Measurements from ENCODE around the gene ADNP.
A peak's percentile ranks its signal among the peaks of the same experiment; 100 is the strongest.

The ADNP gene

DNA sequence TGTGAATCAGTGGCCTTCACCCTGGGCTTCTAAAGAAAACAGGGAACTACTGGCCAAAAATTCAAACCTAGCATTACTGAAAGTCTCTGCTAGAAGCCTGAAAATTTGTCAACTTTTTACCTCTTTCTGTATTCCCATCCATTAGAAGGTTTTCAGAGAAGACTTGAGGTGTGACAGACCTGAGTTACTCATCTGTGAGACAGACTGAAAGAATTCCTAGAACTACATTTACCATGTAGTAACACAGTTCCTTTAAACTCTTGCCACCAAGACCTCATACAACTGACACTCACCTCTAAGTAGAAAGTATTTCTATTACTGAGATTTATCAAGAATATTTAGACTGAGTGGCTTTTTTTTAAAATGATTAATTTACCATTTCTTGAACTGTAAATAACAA is 22.6 kb upstream of the ADNP start:
- H3K36me3 Mint-ChIP-seq, result peaks cover 27% of the 10 kb centered on the region
- no peaks in the 10 kb centered on the region for H3K9me3 Mint-ChIP-seq
- H3K27ac Mint-ChIP-seq, result no peak overlapping the region
- peaks cover 31% of the 10 kb centered on the region for H3K4me1 Mint-ChIP-seq
- no peaks in the 10 kb centered on the region for H3K27me3 Mint-ChIP-seq
- no peak overlapping the region for H3K4me3 Mint-ChIP-seq
- ATAC-seq, result no peak

- no peaks in the 10 kb centered on the region for H3K9me3 Mint-ChIP-seq
- ATAC-seq, result no peak
- no peak overlapping the region for H3K4me3 Mint-ChIP-seq
- no peak overlapping the region for H3K27ac Mint-ChIP-seq
- H3K4me1 Mint-ChIP-seq, result peaks cover 31% of the 10 kb centered on the region
- H3K27me3 Mint-ChIP-seq, result no peaks in the 10 kb centered on the region
- H3K36me3 Mint-ChIP-seq, result peaks cover 28% of the 10 kb centered on the region
These were observed 22.0 kb upstream of the ADNP start for GRCh38 chr20:50953196-50953595.

DNA sequence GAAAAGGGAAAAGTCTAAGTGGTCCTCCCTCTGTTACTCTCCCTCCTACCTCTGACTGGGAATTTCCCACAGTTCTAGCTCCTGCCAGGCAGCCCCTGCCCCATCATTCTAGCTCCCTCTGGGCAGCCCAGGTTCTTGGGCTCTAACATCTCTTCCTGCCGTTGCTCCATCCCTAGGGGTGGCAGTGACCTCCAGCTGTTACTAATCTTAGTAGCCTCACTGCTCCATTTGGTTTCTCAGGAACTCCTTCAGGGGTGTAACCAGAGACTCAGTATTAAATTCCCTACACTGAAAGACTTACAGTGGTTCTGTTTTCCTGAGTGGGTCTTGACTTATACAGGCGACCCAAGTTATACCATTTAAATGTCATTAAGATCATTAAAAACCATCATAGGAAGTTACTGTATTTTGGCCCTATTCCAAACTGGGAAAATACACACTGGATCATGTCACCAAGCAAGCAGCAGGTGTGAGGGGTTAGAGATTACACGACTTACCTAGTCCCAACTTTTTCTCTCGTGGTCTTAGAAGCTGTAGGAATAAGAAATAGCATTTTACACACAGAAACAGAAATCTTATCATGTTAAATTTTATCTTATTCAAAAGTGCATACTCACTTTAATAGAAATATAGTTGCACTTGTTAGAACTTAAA is 17.0 kb upstream of the ADNP start:
- no peak for ATAC-seq
- Mint-ChIP-seq H3K4me3 (no peak overlapping the region), H3K9me3 (no peaks in the 10 kb centered on the region), H3K27me3 (no peaks in the 10 kb centered on the region), H3K4me1 (peaks cover 7% of the 10 kb centered on the region), H3K36me3 (peaks cover 40% of the 10 kb centered on the region), H3K27ac (no peak overlapping the region)

DNA sequence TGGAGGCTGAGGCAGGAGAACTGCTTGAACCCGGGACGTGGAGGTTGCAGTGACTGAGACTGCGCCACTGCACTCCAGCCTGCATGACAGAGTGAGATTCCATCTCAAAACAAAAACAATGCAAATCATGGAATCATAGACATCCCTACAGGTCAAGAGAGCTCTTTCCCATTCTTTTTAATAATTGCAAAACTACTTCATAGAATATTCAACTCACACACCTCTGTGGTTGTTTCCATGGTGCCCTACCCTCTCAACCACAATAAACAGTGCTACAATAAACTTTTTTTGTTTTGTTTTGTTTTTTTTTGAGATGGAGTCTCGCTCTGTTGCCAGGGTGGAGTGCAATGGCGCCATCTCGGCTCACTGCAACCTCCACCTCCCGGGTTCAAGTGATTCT is 11.8 kb upstream of the ADNP start:
- ATAC-seq, result no peak
- H3K4me3 Mint-ChIP-seq, result no peak overlapping the region
- H3K36me3 Mint-ChIP-seq, result peaks cover 33% of the 10 kb centered on the region
- no peaks in the 10 kb centered on the region for H3K27me3 Mint-ChIP-seq
- no peaks in the 10 kb centered on the region for H3K4me1 Mint-ChIP-seq
- no peaks in the 10 kb centered on the region for H3K9me3 Mint-ChIP-seq
- no peak overlapping the region for H3K27ac Mint-ChIP-seq

DNA sequence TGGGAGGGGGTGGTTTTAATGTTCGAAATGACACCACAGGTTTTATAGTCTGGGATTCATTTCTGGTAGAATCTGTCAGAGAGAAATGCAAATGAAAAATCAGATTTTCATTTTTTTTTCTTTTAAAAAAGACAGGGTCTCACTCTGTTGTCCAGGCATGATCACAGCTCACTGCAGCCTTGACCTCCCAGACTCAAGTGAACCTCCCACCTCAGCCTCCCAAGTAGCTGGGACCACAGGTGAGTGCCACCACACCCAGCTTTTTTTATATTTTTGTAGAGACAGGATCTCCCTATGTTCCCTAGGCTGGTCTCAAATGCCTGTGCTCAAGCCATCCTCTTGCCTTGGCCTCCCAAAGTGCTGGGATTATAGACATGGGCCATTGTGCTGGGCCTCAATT is 2.4 kb upstream of the ADNP start:
- Mint-ChIP-seq H3K27ac (peak overlapping the region; percentile 42), H3K27me3 (no peaks in the 10 kb centered on the region), H3K36me3 (peaks cover 34% of the 10 kb centered on the region), H3K4me1 (peaks cover 16% of the 10 kb centered on the region), H3K9me3 (no peaks in the 10 kb centered on the region), H3K4me3 (no peak overlapping the region)
- ATAC-seq, result no peak

- Mint-ChIP-seq H3K27me3 (no peaks in the 10 kb centered on the region), H3K4me1 (peaks cover 24% of the 10 kb centered on the region), H3K9me3 (no peaks in the 10 kb centered on the region), H3K4me3 (no peak overlapping the region), H3K27ac (peak overlapping the region; percentile 98), H3K36me3 (peaks cover 32% of the 10 kb centered on the region)
- no peak for ATAC-seq
These were observed 1.5 kb upstream of the ADNP start for GRCh38 chr20:50932691-50933280.

- H3K27me3 Mint-ChIP-seq, result no peaks in the 10 kb centered on the region
- H3K4me3 Mint-ChIP-seq, result peak overlapping the region; percentile 85
These were observed 814 bp upstream of the ADNP start for GRCh38 chr20:50932016-50932485.

DNA sequence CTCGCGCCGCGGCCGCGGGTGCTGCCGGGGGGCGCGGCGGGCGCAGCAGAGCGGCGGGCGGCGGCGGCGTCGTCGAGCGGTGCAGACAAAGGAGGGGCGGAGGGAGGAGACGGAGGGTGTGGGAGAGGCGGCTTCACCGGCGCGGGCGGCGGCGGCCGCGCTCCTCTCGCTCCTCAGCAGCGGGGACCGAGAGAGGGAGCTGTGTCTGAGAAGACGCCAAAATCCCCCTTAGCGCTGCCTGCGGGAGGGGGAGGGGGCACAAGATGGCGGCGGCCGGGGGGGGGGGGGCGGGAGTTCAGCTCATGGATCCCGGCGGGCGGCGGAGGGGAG is 296 bp downstream of the ADNP start:
- peak overlapping the region; percentile 98 for H3K27ac Mint-ChIP-seq
- H3K36me3 Mint-ChIP-seq, result peaks cover 32% of the 10 kb centered on the region
- H3K27me3 Mint-ChIP-seq, result no peaks in the 10 kb centered on the region
- H3K9me3 Mint-ChIP-seq, result no peaks in the 10 kb centered on the region
- peaks cover 42% of the 10 kb centered on the region for H3K4me1 Mint-ChIP-seq
- peak overlapping the region; percentile 85 for H3K4me3 Mint-ChIP-seq
- ATAC-seq, result peak; percentile 63

More at GRCh38 chr20:50932016-50932485, 814 bp upstream of the ADNP start:
- peaks cover 32% of the 10 kb centered on the region for H3K36me3 Mint-ChIP-seq
- peaks cover 31% of the 10 kb centered on the region for H3K4me1 Mint-ChIP-seq
- peak overlapping the region; percentile 98 for H3K27ac Mint-ChIP-seq
- no peaks in the 10 kb centered on the region for H3K9me3 Mint-ChIP-seq
- ATAC-seq, result no peak

GRCh38 chr20:50930139-50930975 is 880 bp downstream of the ADNP start:
- peak; percentile 47 for ATAC-seq
- H3K36me3 Mint-ChIP-seq, result peaks cover 34% of the 10 kb centered on the region

DNA sequence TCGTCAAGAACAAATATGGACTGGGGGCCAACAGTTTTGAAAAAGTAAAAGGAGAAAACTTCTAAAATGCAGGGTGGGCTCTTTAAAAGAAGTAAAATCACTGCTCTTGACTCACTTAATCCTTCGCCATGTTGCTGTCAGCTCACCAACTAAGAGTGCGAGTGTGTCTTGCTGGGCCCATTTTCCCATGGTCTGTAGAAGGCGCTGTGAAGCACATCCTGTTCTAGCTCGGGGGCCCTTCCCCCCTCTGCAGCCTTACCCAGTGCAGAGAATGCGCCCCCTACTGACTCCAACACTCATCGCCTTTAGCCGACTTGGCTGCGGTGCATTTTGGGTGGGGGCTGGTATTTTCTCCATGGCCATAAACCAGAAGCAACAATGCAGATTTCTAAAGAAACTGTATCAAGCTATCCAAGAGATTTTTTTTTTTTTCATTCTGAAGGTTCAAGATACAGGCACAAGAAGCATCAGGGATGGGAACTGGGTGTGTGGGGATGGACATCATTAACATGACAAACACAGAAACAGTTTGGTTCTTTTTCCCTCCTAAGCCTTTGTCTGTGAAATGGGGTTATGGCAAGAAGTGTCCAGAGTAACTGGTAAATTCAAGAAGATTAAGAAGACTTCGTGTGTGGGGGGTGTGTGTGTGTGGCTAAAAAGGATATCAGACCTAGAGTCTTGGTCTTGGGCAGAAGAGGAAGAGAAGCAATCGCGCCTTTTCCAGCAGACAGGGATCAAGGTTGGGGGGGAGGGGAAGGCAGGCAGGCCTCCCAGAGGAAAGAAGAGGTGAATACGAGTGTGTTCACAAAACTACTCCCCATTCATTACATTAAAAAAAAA is 1.7 kb downstream of the ADNP start:
- Mint-ChIP-seq H3K9me3 (no peaks in the 10 kb centered on the region), H3K4me1 (peaks cover 56% of the 10 kb centered on the region)

More at GRCh38 chr20:50930139-50930975, 880 bp downstream of the ADNP start:
- Mint-ChIP-seq H3K4me1 (peaks cover 48% of the 10 kb centered on the region), H3K9me3 (no peaks in the 10 kb centered on the region), H3K27ac (peak overlapping the region; percentile 98), H3K27me3 (no peaks in the 10 kb centered on the region), H3K4me3 (peak overlapping the region; percentile 97)

DNA sequence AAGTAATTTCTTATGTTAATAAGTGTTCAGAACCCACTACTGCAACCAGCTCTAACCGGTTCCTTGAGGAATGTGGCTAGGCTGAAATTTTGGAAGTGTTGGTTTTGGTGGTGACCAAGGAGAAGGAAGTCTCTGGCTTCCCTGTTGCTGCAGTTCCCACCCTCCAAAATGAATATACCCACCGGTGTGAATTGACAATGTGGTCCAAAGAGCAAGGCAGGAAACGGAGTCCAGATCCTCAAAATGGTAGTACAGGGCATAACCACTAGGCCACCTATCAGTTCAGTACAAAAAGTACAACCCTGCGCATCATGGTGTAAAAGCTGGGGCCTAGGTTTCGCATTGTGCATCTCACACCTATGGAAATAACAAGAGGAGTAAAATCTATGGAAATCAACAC is 2.8 kb downstream of the ADNP start:
- H3K36me3 Mint-ChIP-seq, result peaks cover 31% of the 10 kb centered on the region
- no peak for ATAC-seq

More for the DNA sequence above, 1.7 kb downstream of the ADNP start:
- Mint-ChIP-seq H3K36me3 (peaks cover 38% of the 10 kb centered on the region), H3K4me3 (peak overlapping the region; percentile 97), H3K27ac (peak overlapping the region; percentile 98), H3K27me3 (no peaks in the 10 kb centered on the region)
- peak; percentile 79 for ATAC-seq

GRCh38 chr20:50926530-50926929 is 4.7 kb downstream of the ADNP start:
- Mint-ChIP-seq H3K36me3 (peaks cover 31% of the 10 kb centered on the region), H3K4me1 (peaks cover 75% of the 10 kb centered on the region), H3K4me3 (no peak overlapping the region), H3K27me3 (no peaks in the 10 kb centered on the region), H3K27ac (no peak overlapping the region), H3K9me3 (no peaks in the 10 kb centered on the region)
- ATAC-seq, result no peak

More for the DNA sequence above, 2.8 kb downstream of the ADNP start:
- H3K9me3 Mint-ChIP-seq, result no peaks in the 10 kb centered on the region
- H3K4me3 Mint-ChIP-seq, result peak overlapping the region; percentile 97
- peaks cover 56% of the 10 kb centered on the region for H3K4me1 Mint-ChIP-seq
- H3K27ac Mint-ChIP-seq, result peak overlapping the region; percentile 98
- no peaks in the 10 kb centered on the region for H3K27me3 Mint-ChIP-seq

GRCh38 chr20:50924261-50924920 is 6.8 kb downstream of the ADNP start:
- H3K9me3 Mint-ChIP-seq, result no peaks in the 10 kb centered on the region
- H3K4me1 Mint-ChIP-seq, result peaks cover 86% of the 10 kb centered on the region
- H3K4me3 Mint-ChIP-seq, result no peak overlapping the region
- no peak for ATAC-seq
- peak overlapping the region; percentile 22 for H3K27ac Mint-ChIP-seq
- peaks cover 28% of the 10 kb centered on the region for H3K36me3 Mint-ChIP-seq
- H3K27me3 Mint-ChIP-seq, result no peaks in the 10 kb centered on the region

- Mint-ChIP-seq H3K27ac (peak overlapping the region; percentile 58), H3K4me1 (peaks cover 86% of the 10 kb centered on the region), H3K9me3 (no peaks in the 10 kb centered on the region), H3K27me3 (no peaks in the 10 kb centered on the region), H3K4me3 (no peak overlapping the region), H3K36me3 (peaks cover 23% of the 10 kb centered on the region)
- no peak for ATAC-seq
These were observed 9.3 kb downstream of the ADNP start for GRCh38 chr20:50921803-50922501.

Data from stimulated activated memory B cell treated with anti-CD40 and anti-IgM and Interleukin-4, amounts not matched to agents 10 μg/mL and 1 μg/mL and 100 μg/mL, for 72 hours (primary cell).